IPS DF 4.7 (cell line): ENCODE data around the gene INO80D.
"Not testable (repeated sequence)": the region's sequence is repeated elsewhere in the genome, so short reads cannot be mapped to it uniquely, and the experiment has no call there.

Experiments
- DNase-seq: peaks from one replicate; pipeline ENCODE4 v3.0.0-alpha.2; 2013; ENCODE audit warnings: low spot score; ENCODE audit errors: extremely low read depth

INO80D gene

GRCh38 chr2:206031162-206031784 lies 54.7 kb downstream of the INO80D start:
- no peak for DNase-seq

GRCh38 chr2:206028101-206028500 lies 57.9 kb downstream of the INO80D start:
- DNase-seq: no peak

- no peak for DNase-seq
These were observed 62.8 kb downstream of the INO80D start for GRCh38 chr2:206023183-206023582.

- DNase-seq: no peak
These were observed 65.8 kb downstream of the INO80D start for GRCh38 chr2:206020171-206020570.

GRCh38 chr2:206015746-206016145 lies 70.2 kb downstream of the INO80D start:
- DNase-seq: not testable (repeated sequence)

GRCh38 chr2:206011795-206012194 lies 74.2 kb downstream of the INO80D start:
- DNase-seq: no peak

GRCh38 chr2:206011018-206011614 lies 74.9 kb downstream of the INO80D start:
- no peak for DNase-seq

- peak; percentile 44 for DNase-seq
These were observed 81.8 kb downstream of the INO80D start for GRCh38 chr2:206004004-206004693.

- DNase-seq: no peak
These were observed 83.5 kb downstream of the INO80D start for GRCh38 chr2:206002440-206002839.

GRCh38 chr2:206001912-206002311 lies 84.1 kb downstream of the INO80D start:
- no peak for DNase-seq

GRCh38 chr2:206000776-206001175 lies 85.2 kb downstream of the INO80D start:
- DNase-seq: no peak

GRCh38 chr2:205998583-205998982 lies 87.4 kb downstream of the INO80D start:
- no peak for DNase-seq

- no peak for DNase-seq
These were observed 89.8 kb downstream of the INO80D start for GRCh38 chr2:205996161-205996560.

GRCh38 chr2:205995260-205995659 lies 90.7 kb downstream of the INO80D start:
- no peak for DNase-seq

GRCh38 chr2:205994344-205994743 lies 91.6 kb downstream of the INO80D start:
- DNase-seq: no peak

- DNase-seq: no peak
These were observed 95.9 kb downstream of the INO80D start for GRCh38 chr2:205990104-205990503.

GRCh38 chr2:205989271-205990071 lies 96.5 kb downstream of the INO80D start:
- no peak for DNase-seq

GRCh38 chr2:205988681-205989080 lies 97.3 kb downstream of the INO80D start:
- not testable (repeated sequence) for DNase-seq

- no peak for DNase-seq
These were observed 97.7 kb downstream of the INO80D start for GRCh38 chr2:205988274-205988673.

GRCh38 chr2:205986334-205986733 lies 99.6 kb downstream of the INO80D start:
- not testable (repeated sequence) for DNase-seq

- no peak for DNase-seq
These were observed 101.6 kb downstream of the INO80D start for GRCh38 chr2:205984381-205984780.

- no peak for DNase-seq
These were observed 103.1 kb downstream of the INO80D start for GRCh38 chr2:205982776-205983327.
